Nephron progenitor cell (in vitro differentiated cells): ENCODE results near the gene COL27A1.

Experiments used
- DNase-seq: peaks from one replicate; pipeline ENCODE4 v3.0.0; 2021
- H3K27ac Mint-ChIP-seq: 2 replicates; pipeline ENCODE4 v1.8.0; 2021; ENCODE audit warnings: mild to moderate bottlenecking, moderate library complexity, mixed read lengths
- H3K27me3 Mint-ChIP-seq: 2 replicates; pipeline ENCODE4 v1.8.0; 2021; ENCODE audit warnings: mild to moderate bottlenecking, low read depth, mixed read lengths; ENCODE audit not compliant: poor library complexity
- H3K36me3 Mint-ChIP-seq: 2 replicates; pipeline ENCODE4 v1.8.0; 2021; ENCODE audit warnings: low read depth, mixed read lengths
- H3K4me1 Mint-ChIP-seq: 2 replicates; pipeline ENCODE4 v1.8.0; 2021; ENCODE audit warnings: mixed read lengths
- H3K4me3 Mint-ChIP-seq: 2 replicates; pipeline ENCODE4 v1.8.0; 2021; ENCODE audit warnings: mild to moderate bottlenecking, moderate library complexity, mixed read lengths
- H3K9me3 Mint-ChIP-seq: 2 replicates; pipeline ENCODE4 v1.8.0; 2021; ENCODE audit warnings: mild to moderate bottlenecking, moderate library complexity, mixed read lengths
- TF ChIP-seq, protein P1 (sequence below): fragments of 200-600 bp; sonication (generic); IDR thresholded peaks from 2 replicates; pipeline ENCODE4 v1.5.0; 2021; ENCODE audit warnings: antibody characterized with exemption

COL27A1 gene

GRCh38 chr9:114250235-114250568 lies 94.9 kb downstream of the COL27A1 start:
- H3K36me3 Mint-ChIP-seq: no peaks in the 10 kb centered on the region
- H3K27ac Mint-ChIP-seq: peak overlapping the region; percentile 84
- H3K4me1 Mint-ChIP-seq: peaks cover 37% of the 10 kb centered on the region
- H3K4me3 Mint-ChIP-seq: no peak overlapping the region
- TF ChIP-seq, protein P1, sequence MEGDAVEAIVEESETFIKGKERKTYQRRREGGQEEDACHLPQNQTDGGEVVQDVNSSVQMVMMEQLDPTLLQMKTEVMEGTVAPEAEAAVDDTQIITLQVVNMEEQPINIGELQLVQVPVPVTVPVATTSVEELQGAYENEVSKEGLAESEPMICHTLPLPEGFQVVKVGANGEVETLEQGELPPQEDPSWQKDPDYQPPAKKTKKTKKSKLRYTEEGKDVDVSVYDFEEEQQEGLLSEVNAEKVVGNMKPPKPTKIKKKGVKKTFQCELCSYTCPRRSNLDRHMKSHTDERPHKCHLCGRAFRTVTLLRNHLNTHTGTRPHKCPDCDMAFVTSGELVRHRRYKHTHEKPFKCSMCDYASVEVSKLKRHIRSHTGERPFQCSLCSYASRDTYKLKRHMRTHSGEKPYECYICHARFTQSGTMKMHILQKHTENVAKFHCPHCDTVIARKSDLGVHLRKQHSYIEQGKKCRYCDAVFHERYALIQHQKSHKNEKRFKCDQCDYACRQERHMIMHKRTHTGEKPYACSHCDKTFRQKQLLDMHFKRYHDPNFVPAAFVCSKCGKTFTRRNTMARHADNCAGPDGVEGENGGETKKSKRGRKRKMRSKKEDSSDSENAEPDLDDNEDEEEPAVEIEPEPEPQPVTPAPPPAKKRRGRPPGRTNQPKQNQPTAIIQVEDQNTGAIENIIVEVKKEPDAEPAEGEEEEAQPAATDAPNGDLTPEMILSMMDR: no peak
- H3K9me3 Mint-ChIP-seq: no peaks in the 10 kb centered on the region
- H3K27me3 Mint-ChIP-seq: peaks cover 6% of the 10 kb centered on the region
- no peak for DNase-seq

- no peak for DNase-seq
- peaks cover 37% of the 10 kb centered on the region for H3K4me1 Mint-ChIP-seq
- H3K27me3 Mint-ChIP-seq: peaks cover 6% of the 10 kb centered on the region
- peak overlapping the region; percentile 84 for H3K27ac Mint-ChIP-seq
- H3K9me3 Mint-ChIP-seq: no peaks in the 10 kb centered on the region
- H3K36me3 Mint-ChIP-seq: no peaks in the 10 kb centered on the region
- TF ChIP-seq, protein P1: no peak
- no peak overlapping the region for H3K4me3 Mint-ChIP-seq
Observed at GRCh38 chr9:114250648-114251047, 95.3 kb downstream of the COL27A1 start.

DNA sequence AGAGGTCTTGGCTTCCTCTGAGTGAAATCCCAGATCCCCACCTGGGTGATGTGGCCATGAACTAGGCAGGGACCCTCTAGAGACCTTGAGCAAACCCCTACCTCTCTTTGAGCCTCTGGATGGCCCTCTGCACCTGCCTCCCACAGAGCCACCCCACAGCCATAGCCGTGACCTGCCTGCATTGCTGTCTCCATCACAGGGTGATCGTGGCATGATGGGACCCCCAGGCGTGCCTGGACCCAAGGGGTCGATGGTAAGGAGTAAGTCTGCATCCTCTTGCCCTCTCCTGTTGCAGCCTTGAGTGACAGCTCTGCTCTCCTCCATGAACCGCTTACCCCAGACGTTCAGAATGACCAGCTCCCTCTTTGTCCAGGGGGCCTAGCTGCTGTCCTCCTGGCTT lies 97.1 kb downstream of the COL27A1 start:
- TF ChIP-seq, protein P1: no peak
- peaks cover 3% of the 10 kb centered on the region for H3K27me3 Mint-ChIP-seq
- H3K9me3 Mint-ChIP-seq: no peaks in the 10 kb centered on the region
- H3K4me1 Mint-ChIP-seq: peaks cover 30% of the 10 kb centered on the region
- H3K4me3 Mint-ChIP-seq: no peak overlapping the region
- H3K36me3 Mint-ChIP-seq: no peaks in the 10 kb centered on the region
- DNase-seq: no peak
- H3K27ac Mint-ChIP-seq: no peak overlapping the region

GRCh38 chr9:114256827-114257328 lies 101.5 kb downstream of the COL27A1 start:
- peaks cover 3% of the 10 kb centered on the region for H3K4me1 Mint-ChIP-seq
- TF ChIP-seq, protein P1: no peak
- H3K27ac Mint-ChIP-seq: no peak overlapping the region
- H3K27me3 Mint-ChIP-seq: peaks cover 6% of the 10 kb centered on the region
- no peaks in the 10 kb centered on the region for H3K36me3 Mint-ChIP-seq
- no peak overlapping the region for H3K4me3 Mint-ChIP-seq
- no peak for DNase-seq
- no peaks in the 10 kb centered on the region for H3K9me3 Mint-ChIP-seq

DNA sequence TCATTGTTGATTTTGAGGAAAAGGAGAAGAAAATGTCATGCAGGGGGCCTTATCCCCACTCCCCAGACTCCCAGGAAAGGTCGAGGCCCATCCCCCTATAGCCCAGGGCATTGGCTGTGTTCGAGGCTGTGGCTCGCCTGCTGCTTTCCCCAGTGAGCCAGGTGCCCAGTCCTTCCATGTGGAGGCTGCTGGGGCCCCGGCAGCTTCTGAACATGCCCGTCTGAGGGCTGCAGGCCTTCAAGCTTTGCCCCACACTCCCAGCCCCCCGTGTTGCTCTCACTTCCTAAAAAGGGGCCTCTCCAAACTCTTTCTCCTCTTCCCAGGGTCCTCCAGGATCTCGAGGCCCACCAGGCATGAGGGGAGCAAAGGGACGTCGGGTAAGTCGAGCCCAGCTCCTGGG lies 102.9 kb downstream of the COL27A1 start:
- Mint-ChIP-seq H3K36me3 (no peaks in the 10 kb centered on the region), H3K27me3 (peaks cover 6% of the 10 kb centered on the region), H3K9me3 (no peaks in the 10 kb centered on the region), H3K27ac (no peak overlapping the region), H3K4me1 (peaks cover 4% of the 10 kb centered on the region), H3K4me3 (no peak overlapping the region)
- TF ChIP-seq, protein P1: no peak
- no peak for DNase-seq
